NCI-H128 (cell line): ENCODE data around the gene PPP1R9A.

ENCODE experiments used
- DNase-seq: peaks from one replicate; lab custom pipeline; 2025; ENCODE audit not compliant: unreplicated experiment; lab: John Stamatoyannopoulos, UW

The PPP1R9A gene

GRCh38 chr7:95250571-95250970 lies 343.2 kb downstream of the PPP1R9A start:
- DNase-seq: no peak

- DNase-seq: no peak
Observed at GRCh38 chr7:95251966-95252365, 344.6 kb downstream of the PPP1R9A start.

- DNase-seq: no peak
Observed at GRCh38 chr7:95253986-95254385, 346.6 kb downstream of the PPP1R9A start.

GRCh38 chr7:95255691-95256090 lies 348.3 kb downstream of the PPP1R9A start:
- DNase-seq: no peak

DNA sequence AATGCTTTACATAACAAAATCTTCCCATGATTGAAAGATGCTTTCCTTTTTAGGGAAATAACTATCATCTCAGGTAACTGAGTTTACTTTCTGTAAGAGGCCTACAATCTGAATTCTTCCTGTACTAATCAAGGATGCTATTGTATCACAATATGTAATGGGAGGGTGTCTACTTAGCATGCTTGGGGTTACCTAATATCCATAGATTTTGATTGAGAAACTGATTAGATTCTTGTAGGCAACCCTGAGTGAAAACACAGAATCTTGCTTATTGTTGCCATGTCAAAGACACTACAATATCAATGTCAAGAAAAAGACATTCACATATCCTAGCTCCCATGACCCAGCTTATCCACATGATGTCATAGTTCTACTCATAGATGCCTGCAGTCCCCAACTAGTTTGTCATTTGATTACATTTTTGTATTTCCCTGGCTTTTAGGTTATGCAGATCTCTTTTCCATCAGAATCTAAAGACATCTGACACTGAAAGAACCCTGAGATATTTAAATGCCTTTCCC lies 354.6 kb downstream of the PPP1R9A start:
- DNase-seq: no peak

DNA sequence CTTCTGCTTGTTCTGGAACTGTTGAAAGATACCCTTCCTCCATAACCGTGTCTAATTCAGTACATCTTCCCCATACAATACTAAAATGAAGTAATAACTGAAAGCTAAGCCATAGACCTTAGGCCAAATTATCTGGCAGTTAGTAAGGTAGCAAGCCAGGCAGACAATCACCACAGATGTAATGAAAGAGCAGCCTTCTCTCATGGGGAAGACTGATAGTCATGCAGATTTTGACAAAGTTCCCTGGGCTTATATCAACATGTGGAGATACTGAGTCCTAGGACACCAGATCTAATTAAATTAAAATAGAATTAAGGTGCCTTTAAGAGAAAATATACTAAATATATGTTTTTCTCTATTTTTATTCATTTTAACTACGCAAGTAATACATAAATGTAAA lies 355.5 kb downstream of the PPP1R9A start:
- no peak for DNase-seq

DNA sequence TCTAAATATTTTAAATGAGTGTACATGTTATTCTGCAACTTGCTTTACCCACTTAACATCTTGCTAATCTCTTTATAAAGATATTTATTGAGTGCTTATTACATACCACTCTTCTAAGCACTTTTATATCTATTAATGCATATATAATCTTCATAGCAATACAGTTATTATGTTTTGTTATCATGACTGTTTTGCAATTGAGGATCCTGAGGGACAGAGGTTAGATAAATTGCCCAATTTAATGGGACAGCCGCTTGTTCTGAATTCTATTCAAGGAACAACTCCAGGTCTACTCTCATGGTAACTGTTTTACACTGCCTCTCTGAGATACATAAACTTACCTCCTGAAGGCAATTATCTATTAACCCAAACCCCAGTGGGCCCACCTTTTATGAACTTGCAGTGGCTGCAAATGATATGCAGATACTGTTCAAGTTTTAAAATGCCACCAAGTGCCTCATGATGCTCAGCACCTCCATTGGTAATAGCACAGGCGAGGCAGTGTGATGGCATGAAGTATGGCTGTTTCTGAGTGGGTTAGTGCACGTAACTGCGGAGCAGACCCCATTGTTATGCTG lies 356.5 kb downstream of the PPP1R9A start:
- DNase-seq: no peak

DNA sequence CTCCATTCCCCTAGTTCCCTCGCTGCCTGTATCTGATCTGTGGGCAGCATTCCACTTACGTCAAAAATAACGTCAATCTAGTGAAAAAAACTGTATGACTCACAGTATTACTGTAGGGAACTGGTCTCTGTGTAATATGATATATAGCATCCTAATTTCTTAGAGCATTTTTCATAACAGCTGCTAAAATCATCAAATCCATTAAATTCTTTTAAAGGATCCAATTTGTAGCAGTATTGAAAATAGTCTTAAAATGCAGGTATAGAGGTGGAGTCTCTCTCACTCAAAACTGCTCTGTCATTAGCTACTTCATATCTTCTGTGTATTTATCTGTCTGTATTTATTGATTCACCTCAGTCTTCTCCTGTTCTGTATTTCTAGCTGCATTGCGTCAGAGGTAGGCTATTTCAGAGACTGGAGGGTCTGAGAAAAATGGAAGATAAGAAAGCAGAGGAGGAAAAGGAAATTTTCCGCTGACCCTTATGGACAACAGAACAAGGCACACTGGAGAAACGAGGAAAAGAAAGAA lies 357.0 kb downstream of the PPP1R9A start:
- no peak for DNase-seq

DNA sequence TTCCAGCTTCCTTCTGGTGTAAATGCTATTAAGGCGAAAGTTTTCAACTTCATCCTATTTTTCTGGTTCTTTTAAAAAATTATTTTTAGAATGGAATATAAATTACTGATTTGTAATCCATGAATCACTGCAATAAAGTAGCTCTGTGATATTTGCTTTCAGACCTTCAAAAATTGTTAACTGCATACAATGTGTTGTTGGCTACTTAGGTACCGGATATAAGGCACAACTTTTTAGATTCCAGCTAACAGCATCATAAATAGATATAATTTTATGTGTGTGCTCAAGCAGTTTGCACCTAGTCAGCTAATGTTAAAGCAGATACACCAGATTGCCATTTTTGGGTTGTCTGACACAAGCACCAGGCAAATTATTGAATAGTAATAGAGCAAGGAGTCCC lies 358.2 kb downstream of the PPP1R9A start:
- no peak for DNase-seq

- no peak for DNase-seq
Observed at GRCh38 chr7:95267754-95268153, 360.4 kb downstream of the PPP1R9A start.

- no peak for DNase-seq
Observed at GRCh38 chr7:95269640-95270039, 362.2 kb downstream of the PPP1R9A start.

DNA sequence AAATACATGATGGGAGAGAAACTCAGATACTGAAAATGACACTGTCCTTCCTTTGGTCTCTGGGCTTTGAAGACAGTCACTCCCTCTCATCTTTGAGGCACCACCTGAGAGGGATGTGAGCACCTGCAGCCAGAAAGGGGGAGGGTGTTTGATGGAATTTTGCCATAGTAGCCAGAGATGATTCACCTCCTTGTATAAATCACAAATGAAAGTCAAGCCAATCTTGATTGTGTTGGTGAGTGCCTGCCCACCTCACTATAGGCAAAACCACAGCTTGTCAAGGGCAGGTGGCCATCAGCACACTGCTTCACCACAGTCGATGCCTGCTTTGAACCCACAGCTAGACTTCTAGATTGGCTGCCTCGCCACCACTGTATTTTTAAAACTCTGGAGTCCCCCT lies 368.7 kb downstream of the PPP1R9A start:
- DNase-seq: no peak

DNA sequence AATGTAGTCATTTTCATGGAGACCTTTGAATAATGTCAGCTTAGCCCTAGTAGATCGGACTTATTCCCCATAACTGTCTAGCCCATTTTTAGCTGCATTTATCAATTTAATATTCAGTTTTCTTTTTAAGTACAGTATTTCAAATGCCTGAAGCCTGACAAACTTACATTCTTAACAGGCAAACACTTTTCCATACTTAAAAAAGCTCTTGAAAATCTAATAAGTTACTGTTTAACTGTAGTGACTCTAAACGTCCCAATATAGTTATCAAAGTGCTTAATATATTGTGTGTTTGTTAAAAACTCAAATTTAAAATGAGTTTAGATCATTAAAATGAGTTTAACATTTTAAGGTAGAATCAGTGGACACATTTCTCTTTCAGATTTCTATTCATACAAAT lies 372.0 kb downstream of the PPP1R9A start:
- no peak for DNase-seq

- DNase-seq: no peak
Observed at GRCh38 chr7:95286096-95286495, 378.7 kb downstream of the PPP1R9A start.

- no peak for DNase-seq
Observed at GRCh38 chr7:95290166-95290830, 382.9 kb downstream of the PPP1R9A start.

DNA sequence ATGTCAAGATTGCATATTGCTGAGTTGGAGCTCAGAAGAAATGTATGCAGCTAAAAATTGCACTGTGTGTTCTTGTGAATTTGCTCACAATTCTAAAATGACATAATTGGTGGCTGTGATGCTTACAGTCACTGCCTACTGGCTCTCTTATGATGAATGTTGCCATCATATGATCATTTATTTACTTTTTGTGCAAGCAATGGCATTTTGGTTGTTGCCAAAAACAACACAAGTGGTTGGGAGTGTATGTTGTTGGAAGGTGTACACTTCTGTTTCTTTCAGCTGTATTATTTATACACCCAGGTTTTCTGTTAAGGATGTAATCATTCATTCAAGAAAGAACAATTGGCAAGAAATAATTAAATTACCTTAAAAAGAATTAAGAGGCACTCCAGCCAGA lies 388.0 kb downstream of the PPP1R9A start:
- DNase-seq: no peak

GRCh38 chr7:95296456-95296855 lies 389.1 kb downstream of the PPP1R9A start:
- DNase-seq: no peak

DNA sequence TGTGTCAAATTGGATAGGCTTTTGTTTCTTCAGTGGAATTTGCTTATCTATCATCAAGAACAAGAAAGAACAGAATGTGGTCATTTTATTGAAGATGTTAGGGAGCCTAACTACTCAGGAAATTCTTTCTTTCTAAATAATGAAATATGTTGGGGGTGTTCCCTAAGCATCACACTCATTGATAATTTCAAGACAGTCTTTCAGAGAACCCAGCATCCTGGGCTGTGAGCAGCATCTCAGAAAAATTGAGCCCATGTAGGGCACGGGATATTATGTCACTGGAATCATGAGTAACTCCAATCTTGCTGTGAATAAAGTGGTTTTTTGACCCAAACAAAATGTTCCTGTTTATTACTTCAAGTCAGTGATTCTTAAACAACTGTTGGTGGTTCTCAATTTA lies 389.6 kb downstream of the PPP1R9A start:
- no peak for DNase-seq

GRCh38 chr7:95298091-95298490 lies 390.7 kb downstream of the PPP1R9A start:
- no peak for DNase-seq

DNA sequence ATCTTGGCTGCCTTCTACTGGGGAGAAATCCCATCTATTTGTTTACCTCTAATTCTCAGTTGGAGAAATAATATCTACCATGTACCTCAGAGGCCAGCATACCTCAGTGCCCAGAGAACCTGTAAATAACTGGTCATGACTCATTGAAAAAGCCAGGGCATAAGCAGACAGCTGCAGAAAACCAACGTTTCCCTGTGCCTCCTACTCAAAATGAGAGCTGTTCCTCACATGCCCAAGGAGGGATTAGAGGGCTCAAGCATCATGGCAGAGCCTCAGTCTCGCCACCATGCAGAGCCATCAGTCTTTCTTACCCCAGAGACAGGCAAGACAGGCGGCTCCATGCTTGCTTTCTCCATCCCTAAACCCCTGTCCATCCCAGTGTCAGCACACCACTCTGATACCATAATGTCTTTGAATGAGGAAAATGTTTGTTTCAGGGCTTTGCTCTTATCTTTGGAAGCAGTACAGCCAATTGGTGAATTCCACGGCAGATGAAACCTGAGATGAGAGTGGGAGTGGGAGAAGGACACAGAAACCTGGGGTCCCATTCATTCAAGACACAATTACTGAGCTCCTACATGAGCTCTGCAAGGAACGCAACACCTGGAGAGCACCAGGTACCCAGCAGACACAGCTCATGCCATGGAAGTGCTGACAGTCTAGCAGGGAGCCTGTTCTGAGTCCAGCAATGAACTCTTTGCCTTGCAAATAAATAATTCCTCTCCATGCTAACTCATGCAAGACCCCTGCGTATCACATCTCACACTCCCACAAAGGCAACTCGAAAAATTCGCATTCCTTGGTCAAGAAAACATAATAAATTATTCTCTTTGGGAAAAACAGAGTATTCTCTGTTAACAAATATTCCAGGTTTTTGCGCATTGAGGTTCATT lies 395.9 kb downstream of the PPP1R9A start:
- no peak for DNase-seq

DNA sequence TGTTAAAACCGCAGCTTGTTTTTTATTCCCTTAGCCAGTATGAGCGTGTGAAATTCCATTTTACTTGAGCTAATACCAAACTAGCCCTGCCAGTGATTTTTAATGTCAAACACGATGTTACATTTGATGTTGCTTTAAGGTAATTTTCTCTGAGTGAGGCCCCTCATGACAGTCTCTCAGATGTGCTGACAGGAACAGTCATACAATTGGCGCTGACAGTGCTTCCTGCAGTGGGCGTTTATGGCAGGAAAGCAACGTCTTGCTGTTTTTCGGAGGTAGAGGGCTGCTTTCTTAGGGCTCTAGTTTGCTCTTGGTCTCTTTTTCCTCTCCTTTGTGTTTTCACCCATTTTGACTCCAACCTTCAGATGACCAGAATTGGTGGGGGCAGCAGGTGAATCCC lies 397.6 kb downstream of the PPP1R9A start:
- no peak for DNase-seq

GRCh38 chr7:95309951-95310350 lies 402.6 kb downstream of the PPP1R9A start:
- no peak for DNase-seq
